Measurements from ENCODE around the gene TMOD1.

- TF ChIP-seq CTCF (IDR thresholded peaks at IDR 0.05) (no peak), POLR2AphosphoS5 (IDR thresholded peaks at IDR 0.05) (no peak), POLR2A (IDR thresholded peaks at IDR 0.05) (no peak)
Measured at GRCh38 chr9:97462914-97463313, 38.6 kb upstream of the TMOD1 start.
